SIG-M5 treated with dmso at 0.1 percent for 504 hours (cell line): Measurements from ENCODE around the gene DHX38.

Experiments
- DNase-seq: peaks from one replicate; lab custom pipeline; 2025; ENCODE audit not compliant: unreplicated experiment; lab: John Stamatoyannopoulos, UW

Gene DHX38

DNA sequence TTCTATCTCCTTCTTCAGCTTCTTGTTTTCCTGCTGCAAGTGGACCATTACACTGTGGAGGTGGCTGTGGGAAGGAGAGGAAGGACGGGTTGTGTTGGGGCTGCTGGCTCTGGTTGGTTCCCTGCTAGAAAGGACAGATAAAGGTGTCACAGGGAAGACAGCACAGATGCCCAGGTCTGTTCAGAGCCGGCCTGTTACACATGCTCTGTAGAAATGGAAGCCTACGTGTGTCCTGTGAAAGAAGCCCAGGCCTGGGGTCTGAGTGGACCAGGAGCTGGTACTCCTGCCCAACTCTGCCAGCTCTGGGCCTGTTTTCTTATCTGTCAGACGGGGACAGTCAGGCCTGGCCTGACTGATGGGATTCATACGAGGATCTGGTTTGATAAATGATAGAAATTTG is 26.4 kb downstream of the DHX38 start:
- DNase-seq, result no peak

DNA sequence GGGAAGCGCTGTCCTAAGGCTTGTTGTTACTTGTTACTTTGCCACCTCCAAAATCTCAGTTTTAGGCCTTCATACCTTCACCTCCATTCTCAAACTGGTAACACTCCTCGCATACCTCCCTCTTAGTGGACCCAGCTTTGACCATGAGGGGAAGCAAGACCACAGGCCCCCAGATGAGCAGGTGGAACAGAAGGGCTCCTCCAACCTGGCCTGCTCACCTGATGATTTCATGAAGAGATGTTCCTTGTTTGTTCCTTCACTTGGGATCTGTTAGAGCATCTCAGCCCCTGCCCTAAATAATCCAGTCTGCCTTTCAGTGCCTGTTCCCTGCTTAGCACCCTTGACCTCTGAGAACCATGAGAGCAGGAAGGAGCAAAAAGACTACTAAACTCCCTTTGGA is 28.7 kb downstream of the DHX38 start:
- no peak for DNase-seq

DNA sequence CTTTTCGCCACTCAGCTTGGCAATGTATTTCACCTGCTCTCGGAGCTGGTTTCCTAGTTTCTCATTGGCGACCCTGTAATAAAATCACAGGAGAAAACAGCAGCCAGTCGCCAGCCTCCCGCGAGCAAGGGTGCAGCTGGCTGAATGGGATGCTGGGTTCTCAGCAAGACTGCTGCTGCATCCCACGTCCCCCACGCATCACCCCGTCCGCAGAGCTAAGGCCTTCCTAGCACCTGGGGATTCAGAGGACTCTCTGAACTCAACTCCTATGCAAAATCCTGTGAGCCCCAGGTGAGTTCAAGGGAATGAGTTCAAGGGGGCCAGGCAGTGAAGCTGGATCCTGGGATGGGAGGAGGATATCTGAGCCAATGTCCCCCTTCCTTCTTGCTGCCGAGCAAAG is 29.3 kb downstream of the DHX38 start:
- DNase-seq, result no peak

DNA sequence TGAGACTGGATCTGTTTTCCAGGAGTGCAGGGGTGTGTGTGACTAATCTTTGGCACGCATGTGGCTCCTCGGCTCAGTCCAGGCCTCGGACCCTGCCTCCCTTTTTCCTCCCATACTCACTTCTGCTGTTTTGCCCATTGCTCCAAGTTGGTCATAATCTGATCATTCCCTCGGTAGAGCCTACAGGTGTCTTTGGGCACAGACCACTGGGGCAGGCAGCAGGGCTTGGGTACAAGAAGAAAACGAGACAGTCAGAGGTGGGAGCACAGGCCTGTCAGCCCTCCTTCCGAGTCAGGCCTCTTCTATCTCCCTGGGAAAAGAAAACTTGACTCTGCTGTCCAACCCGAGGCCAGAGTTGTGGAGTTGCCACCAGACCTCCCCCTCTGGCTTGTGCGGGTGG is 29.8 kb downstream of the DHX38 start:
- DNase-seq, result no peak

DNA sequence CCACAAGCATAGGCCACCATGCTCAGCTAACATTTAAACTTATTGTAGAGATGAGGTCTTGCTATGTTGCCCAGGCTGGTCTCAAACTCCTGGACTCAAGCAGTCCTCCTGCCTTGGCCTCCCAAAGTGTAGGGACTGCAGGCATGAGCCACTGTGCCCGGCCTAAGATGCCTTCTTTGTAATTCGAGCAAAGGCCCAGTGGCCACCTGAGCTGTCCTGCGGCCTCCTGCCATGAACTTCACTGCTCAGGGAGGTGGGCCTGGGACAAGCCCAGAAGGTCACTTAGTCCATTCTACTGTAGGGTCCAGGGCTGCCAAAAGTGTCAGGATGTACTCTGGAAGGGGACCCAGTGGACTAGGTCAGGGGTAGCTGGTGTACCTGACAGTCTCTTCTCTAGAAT is 30.5 kb downstream of the DHX38 start:
- DNase-seq, result no peak

DNA sequence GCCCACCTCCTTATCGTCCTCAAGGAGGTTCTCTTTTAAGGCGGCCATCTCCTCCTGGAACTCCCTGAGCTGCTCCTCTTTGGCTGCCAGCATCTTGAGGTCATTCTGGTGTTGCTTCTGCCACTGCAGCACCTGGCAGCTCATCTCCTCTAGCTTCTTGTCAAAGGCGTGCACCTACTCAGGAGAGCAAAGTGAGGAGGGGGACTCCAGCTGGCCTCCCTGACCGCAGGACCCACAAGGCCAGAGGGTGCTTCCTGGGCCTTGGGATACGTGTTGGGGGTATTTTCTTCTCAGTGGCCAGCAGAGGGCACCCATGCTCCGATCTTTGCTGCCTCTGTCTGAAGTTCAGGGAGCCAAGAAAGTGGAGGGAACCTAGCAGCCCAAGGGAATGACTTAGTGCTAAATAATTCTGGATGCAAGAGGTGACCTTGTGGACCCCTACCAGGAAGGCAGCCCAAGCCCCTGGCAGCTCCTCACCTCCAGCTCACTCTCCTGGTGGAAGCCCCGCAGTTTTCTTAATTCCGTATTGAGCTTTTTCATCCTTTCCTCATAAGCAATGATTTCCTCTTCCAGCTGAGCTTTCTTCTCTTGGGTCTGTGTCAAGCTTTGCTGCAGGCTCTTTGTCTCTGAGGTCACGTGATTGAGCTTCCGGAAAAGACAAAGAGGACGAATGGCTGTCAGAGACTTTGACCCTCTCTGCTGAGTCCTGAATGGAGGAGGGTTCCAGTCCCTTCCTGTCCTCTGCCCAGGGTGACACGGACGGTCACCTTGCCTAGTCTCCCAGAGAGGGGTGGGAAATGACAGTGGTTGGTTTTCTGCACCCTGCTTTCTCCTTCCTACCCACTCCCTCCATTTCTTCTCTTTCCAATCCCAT is 31.4 kb downstream of the DHX38 start:
- DNase-seq, result peak; percentile 67

DNA sequence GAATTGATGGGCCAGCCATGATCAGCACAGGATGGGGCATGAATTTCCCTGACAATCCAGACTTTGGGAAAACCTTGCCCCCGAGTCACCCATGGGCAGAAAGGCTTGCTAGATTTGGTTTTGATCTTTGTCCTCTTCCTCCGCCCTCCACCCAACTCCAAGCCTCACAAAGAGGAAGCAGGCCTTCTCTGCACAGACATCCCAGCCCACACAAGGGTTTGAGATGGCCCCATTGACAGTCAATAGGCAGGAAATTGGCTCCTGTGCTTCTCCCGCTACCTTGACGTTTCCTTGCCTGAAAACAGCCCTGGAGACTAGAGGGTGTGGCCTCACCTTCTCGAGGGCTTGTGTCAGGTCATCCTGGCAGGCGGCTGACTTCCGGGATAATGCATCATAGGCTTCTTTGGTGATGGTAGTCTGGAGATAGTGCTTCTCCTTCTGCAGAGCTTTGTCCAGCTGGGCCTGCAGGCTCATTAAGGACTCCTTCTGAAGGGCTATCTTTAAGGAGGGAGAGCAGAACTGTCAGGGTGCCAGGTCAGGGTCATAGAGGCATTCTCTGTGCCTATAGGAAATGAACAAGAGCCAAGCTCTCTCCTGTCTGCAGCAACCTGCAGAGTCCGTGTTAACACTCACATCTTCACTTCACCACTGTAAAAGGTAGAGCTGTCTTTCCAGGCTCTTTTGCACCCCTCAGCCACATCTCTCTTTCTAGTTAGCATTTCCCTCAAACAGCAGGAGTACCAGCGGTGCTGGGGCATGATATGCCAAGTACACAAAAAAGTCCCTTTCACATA is 32.2 kb downstream of the DHX38 start:
- peak; percentile 24 for DNase-seq

DNA sequence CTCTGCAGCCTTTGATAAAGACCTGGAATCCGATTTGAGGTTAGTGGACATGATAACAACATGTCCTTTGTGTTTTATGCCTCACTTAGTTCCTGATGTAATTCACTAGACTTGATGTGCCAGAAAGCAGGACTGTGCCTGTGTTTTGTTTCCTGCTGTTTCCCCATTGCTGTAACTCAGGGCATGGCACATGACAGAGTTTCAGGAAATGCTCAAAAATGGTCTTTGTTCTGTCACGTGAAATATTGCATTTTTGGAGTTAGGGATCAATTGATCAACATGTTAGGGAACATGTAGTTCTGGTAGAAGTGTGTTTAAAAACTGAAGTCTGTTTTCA is 32.8 kb downstream of the DHX38 start:
- DNase-seq, result no peak

DNA sequence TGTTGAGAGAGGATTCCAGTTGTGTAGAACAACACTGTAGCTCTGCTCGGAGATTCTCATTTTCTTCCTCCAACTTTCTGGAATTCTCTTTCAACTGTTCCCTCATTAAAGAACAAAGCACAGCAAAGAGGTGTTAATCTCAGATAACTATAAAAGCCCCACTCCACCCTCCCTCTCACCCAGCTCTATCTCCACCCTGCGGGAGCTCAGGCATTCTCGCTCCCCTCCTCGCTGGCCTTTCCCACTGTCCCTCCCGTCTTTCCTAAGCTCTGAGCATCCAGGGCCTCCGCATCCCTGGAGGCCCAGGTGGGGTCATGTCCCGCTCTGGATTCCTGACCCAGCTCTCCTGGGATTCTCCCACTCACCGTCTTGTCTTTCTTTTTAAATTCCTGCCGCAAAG is 35.1 kb downstream of the DHX38 start:
- no peak for DNase-seq

DNA sequence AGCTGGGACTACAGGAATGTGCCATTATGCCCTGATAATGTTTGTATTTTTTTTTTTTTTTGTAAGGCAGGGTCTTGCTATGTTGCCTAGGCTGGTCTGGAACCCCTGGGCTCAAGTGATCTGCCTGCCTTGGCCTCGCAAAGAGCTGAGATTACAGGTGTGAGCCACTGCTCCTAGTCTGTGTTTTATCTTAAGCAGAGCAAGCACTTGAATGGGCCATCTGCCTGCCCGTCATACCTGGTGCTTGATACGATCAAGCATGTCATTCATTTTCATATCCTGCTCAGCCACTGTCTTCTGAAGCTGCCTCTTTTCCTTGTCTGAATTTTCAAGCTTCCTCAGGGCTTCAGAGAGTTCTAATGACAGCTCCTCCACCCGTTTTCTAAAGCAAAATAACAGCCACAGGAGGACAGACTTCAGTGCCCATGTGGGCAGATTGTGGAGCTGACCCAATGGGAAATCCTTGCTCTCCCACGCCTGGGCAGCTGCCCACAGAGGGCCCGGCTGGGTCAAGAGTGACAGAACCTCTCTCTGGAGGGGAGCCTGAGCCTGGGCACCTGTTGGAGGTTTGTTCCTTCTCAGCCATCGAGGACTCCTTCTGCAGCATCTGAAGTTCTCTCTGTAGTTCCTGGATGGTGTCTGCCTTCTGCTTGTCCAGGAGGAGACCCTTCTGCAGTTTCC is 36.5 kb downstream of the DHX38 start:
- DNase-seq, result no peak

DNA sequence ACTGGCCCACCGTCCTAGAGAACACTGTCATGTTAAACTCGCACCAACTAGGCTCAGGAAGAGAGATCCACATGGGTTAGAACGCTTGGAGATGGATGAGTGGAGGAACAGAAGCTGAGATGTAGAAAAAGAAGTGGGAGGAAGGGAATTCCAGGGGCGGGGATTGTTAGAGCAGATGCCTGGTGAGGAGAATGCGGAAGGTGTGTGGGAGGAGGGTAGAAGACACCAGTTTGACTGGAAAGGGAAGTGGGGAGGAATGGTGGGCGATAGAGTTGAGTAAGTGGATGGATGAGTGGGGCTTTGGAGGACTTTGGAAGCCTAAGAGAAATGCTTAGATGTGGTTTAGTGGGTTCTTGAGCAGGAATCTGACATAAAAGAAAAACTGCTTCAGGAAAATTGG is 37.4 kb downstream of the DHX38 start:
- no peak for DNase-seq

DNA sequence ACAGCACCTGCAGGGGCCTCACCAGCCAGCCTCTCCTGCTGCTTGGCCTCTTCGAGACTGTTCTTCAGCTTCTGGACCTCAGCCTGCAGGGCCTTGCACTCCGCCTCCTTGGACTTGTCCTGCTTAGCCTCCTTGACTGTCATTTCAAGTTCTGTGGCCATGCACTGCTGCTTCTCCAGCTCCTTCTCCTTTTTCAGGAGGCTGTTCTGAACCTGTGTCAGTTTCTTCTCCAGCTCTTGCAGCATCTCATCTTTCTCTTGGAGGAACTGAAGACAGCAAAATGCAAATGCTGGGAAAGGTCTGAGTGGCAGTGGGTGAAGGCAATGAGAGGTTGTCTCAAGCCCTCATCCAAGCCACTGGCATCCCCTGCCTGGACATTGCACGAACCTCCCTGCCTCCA is 39.1 kb downstream of the DHX38 start:
- DNase-seq, result no peak

DNA sequence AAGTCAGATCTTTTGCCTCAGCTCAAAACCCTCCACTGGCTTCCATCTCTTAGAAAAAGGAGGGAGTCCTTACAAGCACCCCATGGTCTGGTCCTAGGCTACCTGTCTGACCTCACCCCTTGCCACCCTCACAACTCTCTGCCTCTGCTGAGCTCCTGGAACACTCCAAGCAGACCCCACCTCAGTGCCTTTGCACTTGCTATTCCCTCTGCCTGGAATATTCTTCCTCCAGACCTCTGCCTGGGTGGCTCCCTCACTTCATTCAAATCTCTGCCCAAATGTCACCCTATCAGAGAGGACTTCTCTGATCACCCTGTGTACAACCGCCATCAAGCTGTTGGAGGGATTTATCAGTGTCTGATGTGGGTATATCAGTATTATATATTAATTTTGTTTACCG is 40.9 kb downstream of the DHX38 start:
- no peak for DNase-seq

DNA sequence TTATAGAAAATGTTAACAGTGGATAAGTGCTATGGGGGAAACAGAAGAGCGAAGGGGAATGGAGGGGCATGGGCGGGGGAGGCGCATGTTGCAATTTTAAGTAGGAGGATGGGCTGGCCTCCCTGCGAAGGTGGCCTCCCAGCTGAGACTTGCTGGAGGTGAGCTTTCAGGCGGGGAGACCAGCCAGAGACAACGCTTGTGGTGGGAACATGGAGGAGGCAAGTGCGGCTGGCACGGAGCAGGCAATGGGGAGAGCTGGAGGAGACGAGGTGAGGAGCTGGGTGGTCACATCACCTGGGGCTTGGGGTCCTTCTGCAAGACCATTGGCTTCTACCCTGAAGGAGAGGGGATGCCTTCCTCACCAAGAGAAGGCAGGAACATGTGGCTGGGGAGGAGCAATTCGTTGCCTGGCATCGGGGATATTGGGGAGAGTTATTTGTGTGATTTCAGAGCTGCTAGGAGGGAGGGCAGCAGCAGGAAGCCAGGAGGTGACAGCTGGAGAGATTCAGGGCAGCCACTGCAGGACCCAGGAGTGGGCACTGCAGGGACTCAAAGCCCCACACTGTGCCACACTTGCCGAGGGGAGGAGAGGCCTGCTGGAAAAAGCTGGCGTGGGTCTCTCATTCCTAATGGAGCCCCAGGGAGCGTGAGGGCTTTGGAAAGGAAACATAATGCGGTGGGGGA is 43.9 kb downstream of the DHX38 start:
- no peak for DNase-seq

DNA sequence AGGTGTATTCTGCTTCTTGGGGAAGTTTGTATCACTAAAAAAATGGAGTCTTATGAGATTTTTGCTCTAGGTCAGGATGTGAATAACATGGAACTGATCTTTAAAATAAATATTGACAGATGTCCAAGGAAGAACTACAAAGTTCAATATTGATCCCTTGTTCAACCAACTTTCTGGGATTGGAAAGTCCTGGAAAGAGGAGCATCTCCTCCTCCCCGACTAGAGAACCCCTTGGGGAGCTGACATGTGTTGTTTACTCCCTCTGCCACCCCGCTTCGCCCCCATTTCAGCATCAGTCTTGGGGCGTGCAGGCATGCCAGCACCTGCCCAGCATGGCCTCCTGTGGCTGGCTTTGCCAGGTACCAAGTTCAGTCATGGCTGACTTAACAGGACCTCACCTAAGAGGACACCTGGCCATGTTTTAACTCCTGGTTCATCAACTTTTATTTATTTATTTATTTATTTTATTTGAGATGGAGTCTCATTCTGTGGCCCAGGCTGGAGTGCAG is 44.5 kb downstream of the DHX38 start:
- DNase-seq, result no peak

DNA sequence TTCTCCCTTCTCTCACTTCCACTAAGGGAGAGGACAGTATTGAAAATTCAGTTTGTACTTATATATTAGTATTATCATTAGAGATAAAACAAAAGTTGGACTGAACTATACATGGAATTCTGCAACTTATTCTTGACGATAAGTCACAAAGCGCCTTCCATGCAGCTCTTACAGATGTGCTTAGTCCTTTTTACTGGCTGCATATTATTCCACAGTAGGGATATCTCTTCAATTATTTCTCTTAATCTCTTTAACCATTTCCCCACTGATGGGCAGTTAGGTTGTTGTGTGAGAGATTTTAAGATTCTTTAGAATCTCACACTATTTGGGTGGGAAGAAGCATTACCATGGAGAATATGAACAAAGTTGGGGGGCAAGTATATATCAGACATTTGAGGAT is 46.3 kb downstream of the DHX38 start:
- DNase-seq, result no peak

DNA sequence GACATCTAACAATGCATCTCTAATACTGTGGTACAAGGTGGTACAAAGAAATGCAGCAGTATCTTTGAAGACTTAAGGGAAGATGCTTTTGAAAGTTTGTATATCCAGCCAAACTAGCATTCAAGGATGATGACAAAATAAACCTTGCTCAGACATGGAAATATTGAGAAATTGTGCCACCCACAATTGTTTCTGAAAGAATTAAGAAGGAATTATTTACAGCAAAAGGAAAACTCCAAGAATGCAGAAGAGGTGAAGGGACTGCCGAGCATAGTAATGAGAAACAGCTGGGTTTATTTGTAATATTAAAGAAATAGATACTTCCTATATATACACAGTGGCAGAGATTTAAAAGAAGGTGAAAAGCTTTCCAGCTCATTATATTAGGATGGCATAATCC is 48.8 kb downstream of the DHX38 start:
- DNase-seq, result no peak

DNA sequence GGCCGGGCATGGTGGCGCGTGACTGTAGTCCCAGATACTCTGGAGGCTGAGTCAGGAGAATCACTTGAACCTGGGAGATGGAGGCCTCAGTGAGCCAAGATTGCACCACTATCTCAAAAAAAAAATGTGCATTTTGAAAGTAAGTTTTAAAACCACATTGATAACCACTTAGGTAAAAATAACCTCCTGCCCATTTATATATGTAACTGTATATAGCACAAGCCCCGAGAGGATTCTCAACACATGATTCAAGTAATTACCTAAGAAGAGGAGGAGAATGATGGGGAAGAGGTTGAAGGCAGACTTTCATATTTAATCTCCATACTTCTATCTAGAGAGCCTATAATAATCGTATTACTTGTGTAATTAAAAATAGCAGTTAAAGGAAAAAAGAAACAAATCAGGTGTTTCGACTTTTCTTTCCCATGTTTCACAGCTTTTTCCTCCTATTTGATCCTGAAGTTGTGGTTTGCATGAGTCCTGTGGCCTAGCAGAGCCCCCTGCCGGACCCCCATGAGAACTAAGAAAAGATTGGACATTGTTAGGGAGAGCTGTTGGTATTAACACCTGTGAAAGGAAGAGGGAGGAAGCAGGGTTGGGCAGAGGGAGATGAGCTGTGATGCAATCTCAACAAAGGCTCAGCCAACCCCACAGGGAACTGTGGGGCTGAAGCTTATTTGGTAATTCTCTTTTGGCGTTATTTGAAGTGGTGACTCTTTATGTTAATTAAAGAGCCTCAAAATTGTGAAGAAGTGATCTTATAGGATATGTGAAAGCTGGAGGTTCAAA is 56.2 kb downstream of the DHX38 start:
- DNase-seq, result peak; percentile 17

DNA sequence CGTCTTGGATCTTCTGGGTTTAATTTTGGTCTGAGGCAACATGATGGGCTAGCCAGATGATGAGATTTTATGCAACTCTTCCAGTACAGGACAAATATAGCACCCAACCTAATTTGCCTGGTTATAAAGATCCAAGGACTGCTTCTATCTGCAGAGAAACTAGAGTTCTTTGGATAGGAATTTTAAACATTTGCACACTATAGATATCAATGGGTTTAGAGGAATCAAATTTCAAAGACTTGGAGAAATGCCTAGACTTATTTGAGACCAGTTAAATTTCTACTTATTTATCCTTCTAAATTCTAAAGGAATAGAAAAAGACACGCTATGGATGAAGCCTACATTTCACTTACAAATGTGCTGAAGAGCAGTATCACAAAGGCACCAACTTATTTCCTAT is 65.7 kb downstream of the DHX38 start:
- DNase-seq, result no peak

DNA sequence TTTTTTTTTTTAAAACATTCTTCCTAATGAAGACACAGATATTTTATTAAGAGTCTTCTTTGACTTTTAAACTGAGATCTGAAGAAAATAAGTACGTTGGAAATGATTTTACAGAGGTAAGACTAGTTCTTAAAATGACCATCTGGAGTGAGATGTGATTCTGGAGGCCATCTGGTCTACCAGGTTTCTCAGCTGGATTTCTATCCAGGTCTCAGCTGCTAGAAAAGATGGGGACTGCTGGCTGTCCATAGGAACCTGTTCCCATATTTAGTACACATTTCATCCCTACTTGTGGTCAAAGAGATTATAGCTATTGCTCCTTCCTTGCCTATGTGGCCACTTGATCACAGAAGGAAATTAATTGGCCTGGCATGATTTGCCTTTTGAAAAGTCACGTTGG is 66.2 kb downstream of the DHX38 start:
- DNase-seq, result no peak
